ENCODE data around the gene ZNF282. TPM values are rescaled to one million over a fixed set of nuclear protein-coding genes. Genes with fewer than 3 reads are reported as not detected.

ZNF282 gene
- total and polyA plus RNA-seq, 9 of the 15 experiments (the other 6 are each of a cell fraction or from before 2014, with no cell fraction given) = 0.76 to 58.6 (median 17.4) TPM

DNA sequence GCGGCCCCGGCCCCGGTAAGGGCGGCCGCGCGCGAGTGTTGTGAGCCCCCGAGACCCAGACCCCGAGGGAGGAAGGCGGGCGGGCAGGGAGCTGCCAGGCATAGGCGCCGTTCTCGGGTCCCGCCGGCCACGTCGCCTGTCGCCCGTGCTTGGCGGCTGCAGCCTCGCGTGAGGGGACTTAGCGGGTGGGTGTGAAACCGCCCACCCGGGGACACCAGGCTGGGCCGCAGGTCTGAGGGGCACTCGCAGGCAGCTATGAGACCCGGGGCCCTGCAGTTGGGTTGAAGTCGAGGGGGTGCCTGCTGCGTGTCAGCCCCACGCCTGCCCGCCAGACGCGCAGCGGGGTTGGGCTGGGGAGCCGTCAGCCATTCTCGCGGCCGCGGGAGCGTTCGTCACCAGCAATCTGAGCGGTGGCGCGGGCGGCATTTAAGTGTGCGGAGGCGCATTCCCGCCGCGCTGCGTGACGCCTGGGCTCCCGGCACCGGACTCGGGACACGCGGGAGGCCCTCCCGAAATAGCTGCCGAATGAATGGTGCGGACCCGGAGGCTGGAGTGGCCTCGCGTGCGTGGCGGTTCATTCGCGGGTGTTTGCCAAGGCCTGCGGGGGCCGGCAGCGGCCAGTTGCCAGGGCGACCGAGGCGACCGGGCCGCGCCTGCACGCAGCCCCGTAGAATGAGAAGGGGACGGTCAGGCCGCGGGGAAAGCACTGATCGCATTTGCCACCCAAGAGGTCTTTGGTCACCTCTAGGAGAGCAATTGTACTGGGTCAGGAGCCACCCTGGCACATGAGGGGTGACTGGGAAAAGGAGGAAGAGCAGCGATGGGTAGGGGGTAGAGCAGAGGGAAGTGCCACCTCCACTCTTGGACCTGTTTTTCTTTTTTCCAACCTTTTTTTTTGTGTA lies 47.3 kb upstream of the ZNF282 start (continued):
- TF ChIP-seq, protein P1, sequence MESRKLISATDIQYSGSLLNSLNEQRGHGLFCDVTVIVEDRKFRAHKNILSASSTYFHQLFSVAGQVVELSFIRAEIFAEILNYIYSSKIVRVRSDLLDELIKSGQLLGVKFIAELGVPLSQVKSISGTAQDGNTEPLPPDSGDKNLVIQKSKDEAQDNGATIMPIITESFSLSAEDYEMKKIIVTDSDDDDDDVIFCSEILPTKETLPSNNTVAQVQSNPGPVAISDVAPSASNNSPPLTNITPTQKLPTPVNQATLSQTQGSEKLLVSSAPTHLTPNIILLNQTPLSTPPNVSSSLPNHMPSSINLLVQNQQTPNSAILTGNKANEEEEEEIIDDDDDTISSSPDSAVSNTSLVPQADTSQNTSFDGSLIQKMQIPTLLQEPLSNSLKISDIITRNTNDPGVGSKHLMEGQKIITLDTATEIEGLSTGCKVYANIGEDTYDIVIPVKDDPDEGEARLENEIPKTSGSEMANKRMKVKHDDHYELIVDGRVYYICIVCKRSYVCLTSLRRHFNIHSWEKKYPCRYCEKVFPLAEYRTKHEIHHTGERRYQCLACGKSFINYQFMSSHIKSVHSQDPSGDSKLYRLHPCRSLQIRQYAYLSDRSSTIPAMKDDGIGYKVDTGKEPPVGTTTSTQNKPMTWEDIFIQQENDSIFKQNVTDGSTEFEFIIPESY (CRISPR knock-in tag; IDR thresholded peaks at IDR 0.05) = peak; percentile 80
- TF ChIP-seq ZNF561 (CRISPR knock-in tag; conservative IDR thresholded peaks at IDR 0.05) (no peak), ZNF699 (CRISPR knock-in tag; IDR thresholded peaks at IDR 0.05; ENCODE audit: insufficient replicate concordance) (no peak), HEY1 (CRISPR knock-in tag; IDR thresholded peaks at IDR 0.05; ENCODE audit: borderline replicate concordance) (no peak), ZNF311 (CRISPR knock-in tag; IDR thresholded peaks at IDR 0.05) (no peak), TCF7 (IDR thresholded peaks at IDR 0.05; ENCODE audit: borderline replicate concordance) (no peak), MTA1 (IDR thresholded peaks at IDR 0.05; ENCODE audit: borderline replicate concordance) (peak; percentile 61; the same call in 1 of the 2 replicates)
- TF ChIP-seq, protein P2, sequence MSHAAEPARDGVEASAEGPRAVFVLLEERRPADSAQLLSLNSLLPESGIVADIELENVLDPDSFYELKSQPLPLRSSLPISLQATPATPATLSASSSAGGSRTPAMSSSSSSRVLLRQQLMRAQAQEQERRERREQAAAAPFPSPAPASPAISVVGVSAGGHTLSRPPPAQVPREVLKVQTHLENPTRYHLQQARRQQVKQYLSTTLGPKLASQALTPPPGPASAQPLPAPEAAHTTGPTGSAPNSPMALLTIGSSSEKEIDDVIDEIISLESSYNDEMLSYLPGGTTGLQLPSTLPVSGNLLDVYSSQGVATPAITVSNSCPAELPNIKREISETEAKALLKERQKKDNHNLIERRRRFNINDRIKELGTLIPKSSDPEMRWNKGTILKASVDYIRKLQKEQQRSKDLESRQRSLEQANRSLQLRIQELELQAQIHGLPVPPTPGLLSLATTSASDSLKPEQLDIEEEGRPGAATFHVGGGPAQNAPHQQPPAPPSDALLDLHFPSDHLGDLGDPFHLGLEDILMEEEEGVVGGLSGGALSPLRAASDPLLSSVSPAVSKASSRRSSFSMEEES (CRISPR knock-in tag; IDR thresholded peaks at IDR 0.05) = no peak
- TF ChIP-seq, protein P3, sequence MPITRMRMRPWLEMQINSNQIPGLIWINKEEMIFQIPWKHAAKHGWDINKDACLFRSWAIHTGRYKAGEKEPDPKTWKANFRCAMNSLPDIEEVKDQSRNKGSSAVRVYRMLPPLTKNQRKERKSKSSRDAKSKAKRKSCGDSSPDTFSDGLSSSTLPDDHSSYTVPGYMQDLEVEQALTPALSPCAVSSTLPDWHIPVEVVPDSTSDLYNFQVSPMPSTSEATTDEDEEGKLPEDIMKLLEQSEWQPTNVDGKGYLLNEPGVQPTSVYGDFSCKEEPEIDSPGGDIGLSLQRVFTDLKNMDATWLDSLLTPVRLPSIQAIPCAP (CRISPR knock-in tag; IDR thresholded peaks at IDR 0.05; ENCODE audit: borderline replicate concordance) = 0 out of 2 replicates have a peak, but pooled peaks have one; percentile 35
- TF ChIP-seq, protein P4, sequence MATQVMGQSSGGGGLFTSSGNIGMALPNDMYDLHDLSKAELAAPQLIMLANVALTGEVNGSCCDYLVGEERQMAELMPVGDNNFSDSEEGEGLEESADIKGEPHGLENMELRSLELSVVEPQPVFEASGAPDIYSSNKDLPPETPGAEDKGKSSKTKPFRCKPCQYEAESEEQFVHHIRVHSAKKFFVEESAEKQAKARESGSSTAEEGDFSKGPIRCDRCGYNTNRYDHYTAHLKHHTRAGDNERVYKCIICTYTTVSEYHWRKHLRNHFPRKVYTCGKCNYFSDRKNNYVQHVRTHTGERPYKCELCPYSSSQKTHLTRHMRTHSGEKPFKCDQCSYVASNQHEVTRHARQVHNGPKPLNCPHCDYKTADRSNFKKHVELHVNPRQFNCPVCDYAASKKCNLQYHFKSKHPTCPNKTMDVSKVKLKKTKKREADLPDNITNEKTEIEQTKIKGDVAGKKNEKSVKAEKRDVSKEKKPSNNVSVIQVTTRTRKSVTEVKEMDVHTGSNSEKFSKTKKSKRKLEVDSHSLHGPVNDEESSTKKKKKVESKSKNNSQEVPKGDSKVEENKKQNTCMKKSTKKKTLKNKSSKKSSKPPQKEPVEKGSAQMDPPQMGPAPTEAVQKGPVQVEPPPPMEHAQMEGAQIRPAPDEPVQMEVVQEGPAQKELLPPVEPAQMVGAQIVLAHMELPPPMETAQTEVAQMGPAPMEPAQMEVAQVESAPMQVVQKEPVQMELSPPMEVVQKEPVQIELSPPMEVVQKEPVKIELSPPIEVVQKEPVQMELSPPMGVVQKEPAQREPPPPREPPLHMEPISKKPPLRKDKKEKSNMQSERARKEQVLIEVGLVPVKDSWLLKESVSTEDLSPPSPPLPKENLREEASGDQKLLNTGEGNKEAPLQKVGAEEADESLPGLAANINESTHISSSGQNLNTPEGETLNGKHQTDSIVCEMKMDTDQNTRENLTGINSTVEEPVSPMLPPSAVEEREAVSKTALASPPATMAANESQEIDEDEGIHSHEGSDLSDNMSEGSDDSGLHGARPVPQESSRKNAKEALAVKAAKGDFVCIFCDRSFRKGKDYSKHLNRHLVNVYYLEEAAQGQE (IDR thresholded peaks at IDR 0.05; ENCODE audit: borderline replicate concordance) = no peak
- TF ChIP-seq, protein P4 (CRISPR knock-in tag; IDR thresholded peaks at IDR 0.05; ENCODE audit: low read depth) = no peak
- TF ChIP-seq, protein P5, sequence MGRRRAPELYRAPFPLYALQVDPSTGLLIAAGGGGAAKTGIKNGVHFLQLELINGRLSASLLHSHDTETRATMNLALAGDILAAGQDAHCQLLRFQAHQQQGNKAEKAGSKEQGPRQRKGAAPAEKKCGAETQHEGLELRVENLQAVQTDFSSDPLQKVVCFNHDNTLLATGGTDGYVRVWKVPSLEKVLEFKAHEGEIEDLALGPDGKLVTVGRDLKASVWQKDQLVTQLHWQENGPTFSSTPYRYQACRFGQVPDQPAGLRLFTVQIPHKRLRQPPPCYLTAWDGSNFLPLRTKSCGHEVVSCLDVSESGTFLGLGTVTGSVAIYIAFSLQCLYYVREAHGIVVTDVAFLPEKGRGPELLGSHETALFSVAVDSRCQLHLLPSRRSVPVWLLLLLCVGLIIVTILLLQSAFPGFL (CRISPR knock-in tag; IDR thresholded peaks at IDR 0.05) = no peak
